ENCODE data around the gene RPL7L1. TPM values are rescaled to one million over a fixed set of nuclear protein-coding genes. Genes with fewer than 3 reads are reported as not detected.

Gene RPL7L1
- polyA plus RNA-seq, 4 donors = 23.7 to 90.6 (median 46.5) TPM

- H3K9me3 ChIP-seq (ENCODE audit: control insufficient read depth in 2 of 2, insufficient read depth in 1 of 2, low read depth in 1 of 2, low read length in 1 of 2) = no peaks in the 10 kb centered on the region
- H3K4me3 ChIP-seq (ENCODE audit: low read depth in 1 of 3, low read length in 3 of 3) = no peak overlapping the region
- peaks cover 0 to 4% (median 0%) of the 10 kb centered on the region in 3 donors for H3K4me1 ChIP-seq (ENCODE audit: control insufficient read depth in 3 of 3, insufficient read depth in 2 of 3, low read depth in 1 of 3, low read length in 2 of 3)
- H3K27ac ChIP-seq (ENCODE audit: low read depth in 1 of 3, low read length in 2 of 3) = no peak overlapping the region
- DNase-seq (no peak), FAIRE-seq (no peak)
- peaks cover 3 to 50% (median 4%) of the 10 kb centered on the region in 3 donors for H3K36me3 ChIP-seq (ENCODE audit: control insufficient read depth in 3 of 3, insufficient read depth in 2 of 3, low read depth in 1 of 3, low read length in 3 of 3)
- WGBS, 3 donors = 96 to 98% (median 97%) methylated on average over 2 of the region's 2 CpGs
- H3K27me3 ChIP-seq (ENCODE audit: control insufficient read depth in 3 of 3, insufficient read depth in 3 of 3, low read length in 3 of 3) = no peaks in the 10 kb centered on the region
These were observed 27.8 kb upstream of the RPL7L1 start for GRCh38 chr6:42851599-42851998.

DNA sequence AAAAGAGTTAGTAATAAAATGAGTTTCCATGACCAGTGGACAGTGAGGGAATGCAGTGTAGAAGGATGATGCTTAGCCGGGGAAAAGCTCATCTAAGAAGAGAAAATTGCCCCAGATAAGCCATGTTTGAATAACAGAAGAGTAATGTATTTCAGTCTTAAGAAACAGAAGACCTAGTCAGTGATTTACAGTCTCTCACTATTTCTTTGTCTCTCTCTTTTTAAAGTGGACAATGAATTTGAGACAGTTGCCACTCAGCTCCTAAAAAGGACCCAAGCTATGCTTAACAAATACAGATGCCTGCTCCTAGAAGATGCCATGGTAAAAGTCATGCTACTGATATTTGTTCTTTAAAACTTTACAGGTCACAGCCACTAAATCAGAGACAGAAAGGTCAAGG lies 19.4 kb upstream of the RPL7L1 start:
- Histone ChIP-seq H3K27me3 (ENCODE audit: control insufficient read depth in 3 of 3, insufficient read depth in 3 of 3, low read length in 3 of 3) (no peaks in the 10 kb centered on the region), H3K4me1 (ENCODE audit: control insufficient read depth in 3 of 3, insufficient read depth in 2 of 3, low read depth in 1 of 3, low read length in 2 of 3) (no peaks in the 10 kb centered on the region), H3K27ac (ENCODE audit: low read depth in 1 of 3, low read length in 2 of 3) (no peak overlapping the region), H3K4me3 (ENCODE audit: low read depth in 1 of 3, low read length in 3 of 3) (no peak overlapping the region), H3K36me3 (ENCODE audit: control insufficient read depth in 3 of 3, insufficient read depth in 2 of 3, low read depth in 1 of 3, low read length in 3 of 3) (peaks cover 16 to 76% (median 22%) of the 10 kb centered on the region in 3 donors), H3K9me3 (ENCODE audit: control insufficient read depth in 2 of 2, insufficient read depth in 1 of 2, low read depth in 1 of 2, low read length in 1 of 2) (no peaks in the 10 kb centered on the region)
- FAIRE-seq (no peak), DNase-seq (no peak)
- WGBS, 3 donors = 92 to 96% (median 93%) methylated on average over 1 of the region's 1 CpG

DNA sequence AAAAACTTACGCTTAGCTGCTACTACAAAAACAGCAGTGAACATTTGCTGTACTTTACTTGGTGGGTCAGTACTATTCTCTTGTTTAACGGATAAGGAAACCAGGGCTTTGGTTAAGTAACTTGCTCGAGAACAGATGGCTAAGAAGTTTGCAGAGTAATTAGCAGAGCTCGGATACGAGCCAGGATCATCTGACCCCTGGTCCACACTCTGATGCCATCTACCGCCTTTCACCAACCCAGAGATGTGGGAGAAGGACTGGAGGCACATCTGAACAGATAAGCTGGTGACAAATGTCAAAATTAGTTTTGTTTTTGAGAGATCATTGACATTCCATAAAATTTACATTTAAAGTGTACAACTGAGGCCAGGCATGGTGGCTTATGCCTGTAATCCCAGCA lies 18.9 kb upstream of the RPL7L1 start:
- no peaks in the 10 kb centered on the region for H3K27me3 ChIP-seq (ENCODE audit: control insufficient read depth in 3 of 3, insufficient read depth in 3 of 3, low read length in 3 of 3)
- no peaks in the 10 kb centered on the region for H3K4me1 ChIP-seq (ENCODE audit: control insufficient read depth in 3 of 3, insufficient read depth in 2 of 3, low read depth in 1 of 3, low read length in 2 of 3)
- DNase-seq (no peak), FAIRE-seq (no peak)
- H3K9me3 ChIP-seq (ENCODE audit: control insufficient read depth in 2 of 2, insufficient read depth in 1 of 2, low read depth in 1 of 2, low read length in 1 of 2) = no peaks in the 10 kb centered on the region
- no peak overlapping the region for H3K27ac ChIP-seq (ENCODE audit: low read depth in 1 of 3, low read length in 2 of 3)
- H3K36me3 ChIP-seq (ENCODE audit: control insufficient read depth in 3 of 3, insufficient read depth in 2 of 3, low read depth in 1 of 3, low read length in 3 of 3) = peaks cover 20 to 74% (median 26%) of the 10 kb centered on the region in 3 donors
- 91 to 95% (median 94%) methylated on average over 6 of the region's 6 CpGs for WGBS, 3 donors
- no peak overlapping the region for H3K4me3 ChIP-seq (ENCODE audit: low read depth in 1 of 3, low read length in 3 of 3)

GRCh38 chr6:42864602-42865001 lies 14.8 kb upstream of the RPL7L1 start:
- H3K27me3 ChIP-seq (ENCODE audit: control insufficient read depth in 3 of 3, insufficient read depth in 3 of 3, low read length in 3 of 3) = no peaks in the 10 kb centered on the region
- H3K36me3 ChIP-seq (ENCODE audit: control insufficient read depth in 3 of 3, insufficient read depth in 2 of 3, low read depth in 1 of 3, low read length in 3 of 3) = peaks cover 16 to 54% (median 22%) of the 10 kb centered on the region in 3 donors
- 84 to 89% (median 86%) methylated on average over 8 of the region's 8 CpGs for WGBS, 3 donors
- no peak for FAIRE-seq
- H3K27ac ChIP-seq (ENCODE audit: low read depth in 1 of 3, low read length in 2 of 3) = no peak overlapping the region
- H3K9me3 ChIP-seq (ENCODE audit: control insufficient read depth in 2 of 2, insufficient read depth in 1 of 2, low read depth in 1 of 2, low read length in 1 of 2) = no peaks in the 10 kb centered on the region
- no peak overlapping the region for H3K4me3 ChIP-seq (ENCODE audit: low read depth in 1 of 3, low read length in 3 of 3)
- no peak for DNase-seq
- no peaks in the 10 kb centered on the region for H3K4me1 ChIP-seq (ENCODE audit: control insufficient read depth in 3 of 3, insufficient read depth in 2 of 3, low read depth in 1 of 3, low read length in 2 of 3)

GRCh38 chr6:42870145-42870936 lies 9.1 kb upstream of the RPL7L1 start:
- FAIRE-seq = no peak
- no peaks in the 10 kb centered on the region for H3K9me3 ChIP-seq (ENCODE audit: control insufficient read depth in 2 of 2, insufficient read depth in 1 of 2, low read depth in 1 of 2, low read length in 1 of 2)
- DNase-seq = no peak

DNA sequence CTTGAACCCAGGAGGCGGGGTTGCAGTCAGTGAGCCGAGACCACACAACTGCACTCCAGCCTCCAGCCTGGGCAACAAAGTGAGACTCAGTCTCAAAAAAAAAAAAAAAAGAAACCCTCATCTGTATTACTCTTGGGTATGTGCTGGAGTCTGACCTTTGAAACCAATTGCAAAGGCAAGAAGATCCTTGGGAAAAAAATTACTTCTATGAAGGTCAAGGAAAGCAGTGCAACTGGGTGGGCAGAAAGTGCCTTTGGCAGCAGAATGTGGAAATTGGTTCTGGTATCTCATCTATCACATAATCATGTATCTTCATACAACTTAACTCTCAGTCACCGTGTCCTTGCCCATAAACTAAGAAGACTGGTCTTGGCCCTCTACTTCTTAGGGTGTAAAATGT lies 7.7 kb upstream of the RPL7L1 start:
- Histone ChIP-seq H3K27ac (ENCODE audit: low read depth in 1 of 3, low read length in 2 of 3) (peak overlapping the region in 1 of 3 donors; percentile 59), H3K9me3 (ENCODE audit: control insufficient read depth in 2 of 2, insufficient read depth in 1 of 2, low read depth in 1 of 2, low read length in 1 of 2) (no peaks in the 10 kb centered on the region), H3K4me1 (ENCODE audit: control insufficient read depth in 3 of 3, insufficient read depth in 2 of 3, low read depth in 1 of 3, low read length in 2 of 3) (peaks cover 0 to 13% (median 0%) of the 10 kb centered on the region in 3 donors), H3K4me3 (ENCODE audit: low read depth in 1 of 3, low read length in 3 of 3) (no peak overlapping the region), H3K36me3 (ENCODE audit: control insufficient read depth in 3 of 3, insufficient read depth in 2 of 3, low read depth in 1 of 3, low read length in 3 of 3) (peaks cover 2 to 15% (median 4%) of the 10 kb centered on the region in 3 donors), H3K27me3 (ENCODE audit: control insufficient read depth in 3 of 3, insufficient read depth in 3 of 3, low read length in 3 of 3) (no peaks in the 10 kb centered on the region)
- FAIRE-seq = no peak
- WGBS, 3 donors = 54 to 63% (median 60%) methylated on average over 3 of the region's 3 CpGs
- peak in 1 of 2 donors; percentile 73 for DNase-seq

More at GRCh38 chr6:42870145-42870936, 9.1 kb upstream of the RPL7L1 start:
- Histone ChIP-seq H3K4me1 (ENCODE audit: control insufficient read depth in 3 of 3, insufficient read depth in 2 of 3, low read depth in 1 of 3, low read length in 2 of 3) (peaks cover 0 to 13% (median 0%) of the 10 kb centered on the region in 3 donors), H3K27ac (ENCODE audit: low read depth in 1 of 3, low read length in 2 of 3) (no peak overlapping the region), H3K4me3 (ENCODE audit: low read depth in 1 of 3, low read length in 3 of 3) (no peak overlapping the region), H3K36me3 (ENCODE audit: control insufficient read depth in 3 of 3, insufficient read depth in 2 of 3, low read depth in 1 of 3, low read length in 3 of 3) (peaks cover 3 to 18% (median 5%) of the 10 kb centered on the region in 3 donors), H3K27me3 (ENCODE audit: control insufficient read depth in 3 of 3, insufficient read depth in 3 of 3, low read length in 3 of 3) (no peaks in the 10 kb centered on the region)
- 61 to 68% (median 68%) methylated on average over 2 of the region's 2 CpGs for WGBS, 3 donors

DNA sequence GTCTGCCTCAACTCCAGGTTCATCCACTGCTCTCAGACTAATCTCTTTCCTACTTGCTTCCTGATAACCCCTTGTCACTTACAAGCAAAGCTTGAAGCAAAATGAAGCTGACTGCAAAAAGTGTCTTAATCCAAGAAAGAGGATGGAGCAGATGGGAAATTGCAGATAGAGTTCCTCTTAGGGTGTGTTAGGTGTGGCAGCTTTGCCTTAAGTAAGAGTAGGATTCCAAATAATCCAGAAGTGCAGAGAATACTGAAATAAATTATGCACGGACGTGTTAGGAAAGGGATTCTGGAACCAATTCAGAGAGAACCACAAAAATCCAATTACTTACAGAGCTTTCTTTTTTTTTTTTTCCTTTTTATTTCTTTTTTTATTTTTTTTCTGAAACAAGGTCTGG lies 6.1 kb upstream of the RPL7L1 start:
- Histone ChIP-seq H3K9me3 (ENCODE audit: control insufficient read depth in 2 of 2, insufficient read depth in 1 of 2, low read depth in 1 of 2, low read length in 1 of 2) (no peaks in the 10 kb centered on the region), H3K4me3 (ENCODE audit: low read depth in 1 of 3, low read length in 3 of 3) (no peak overlapping the region), H3K36me3 (ENCODE audit: control insufficient read depth in 3 of 3, insufficient read depth in 2 of 3, low read depth in 1 of 3, low read length in 3 of 3) (peaks cover 0 to 11% (median 0%) of the 10 kb centered on the region in 3 donors), H3K27ac (ENCODE audit: low read depth in 1 of 3, low read length in 2 of 3) (no peak overlapping the region), H3K4me1 (ENCODE audit: control insufficient read depth in 3 of 3, insufficient read depth in 2 of 3, low read depth in 1 of 3, low read length in 2 of 3) (peaks cover 0 to 13% (median 0%) of the 10 kb centered on the region in 3 donors), H3K27me3 (ENCODE audit: control insufficient read depth in 3 of 3, insufficient read depth in 3 of 3, low read length in 3 of 3) (no peaks in the 10 kb centered on the region)
- DNase-seq (no peak), FAIRE-seq (no peak)
- 68 to 80% (median 69%) methylated on average over 2 of the region's 2 CpGs for WGBS, 3 donors

GRCh38 chr6:42877695-42878094 lies 1.7 kb upstream of the RPL7L1 start:
- no peak overlapping the region for H3K27ac ChIP-seq (ENCODE audit: low read depth in 1 of 3, low read length in 2 of 3)
- peaks cover 0 to 20% (median 0%) of the 10 kb centered on the region in 3 donors for H3K36me3 ChIP-seq (ENCODE audit: control insufficient read depth in 3 of 3, insufficient read depth in 2 of 3, low read depth in 1 of 3, low read length in 3 of 3)
- peaks cover 0 to 2% (median 0%) of the 10 kb centered on the region in 3 donors for H3K4me1 ChIP-seq (ENCODE audit: control insufficient read depth in 3 of 3, insufficient read depth in 2 of 3, low read depth in 1 of 3, low read length in 2 of 3)
- DNase-seq (peak in 1 of 2 donors; percentile 31), FAIRE-seq (no peak)
- no peaks in the 10 kb centered on the region for H3K27me3 ChIP-seq (ENCODE audit: control insufficient read depth in 3 of 3, insufficient read depth in 3 of 3, low read length in 3 of 3)
- H3K9me3 ChIP-seq (ENCODE audit: control insufficient read depth in 2 of 2, insufficient read depth in 1 of 2, low read depth in 1 of 2, low read length in 1 of 2) = no peaks in the 10 kb centered on the region
- WGBS, 3 donors = 35 to 71% (median 38%) methylated on average over 3 of the region's 3 CpGs
- H3K4me3 ChIP-seq (ENCODE audit: low read depth in 1 of 3, low read length in 3 of 3) = no peak overlapping the region

Measured in small intestine (tissue), 7 donors.